Measurements from ENCODE around the gene FOXP1. TPM values are rescaled to one million over a fixed set of nuclear protein-coding genes. Genes with fewer than 3 reads are reported as not detected.

FOXP1 gene
- total RNA-seq, 1 donor: 455 TPM

DNA sequence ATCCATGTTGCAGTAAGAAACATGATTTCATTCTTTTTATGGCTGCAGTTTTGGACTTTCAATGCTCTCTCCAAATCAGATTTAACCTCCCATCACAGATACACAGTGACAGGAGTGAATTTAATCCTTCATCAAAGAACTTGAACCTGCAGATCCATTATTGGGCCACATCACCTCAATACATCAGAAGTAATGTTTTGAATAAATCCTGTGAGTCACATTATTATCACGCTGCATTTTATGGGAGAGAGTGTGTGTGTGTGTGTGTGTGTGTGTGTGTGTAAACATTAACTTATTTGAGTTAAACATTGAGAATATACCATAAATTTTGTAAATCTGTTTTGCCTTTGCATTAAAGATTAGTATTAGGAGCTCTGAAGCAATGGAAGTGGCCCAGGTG is 316.7 kb downstream of the FOXP1 start:
- Histone ChIP-seq H3K27me3 (ENCODE audit: insufficient read depth, low read length) (no peaks in the 10 kb centered on the region), H3K4me3 (ENCODE audit: low read length) (no peak overlapping the region), H3K4me1 (ENCODE audit: insufficient read depth, low read length) (peaks cover 14% of the 10 kb centered on the region), H3K9me3 (ENCODE audit: low read depth, low read length) (no peaks in the 10 kb centered on the region)

DNA sequence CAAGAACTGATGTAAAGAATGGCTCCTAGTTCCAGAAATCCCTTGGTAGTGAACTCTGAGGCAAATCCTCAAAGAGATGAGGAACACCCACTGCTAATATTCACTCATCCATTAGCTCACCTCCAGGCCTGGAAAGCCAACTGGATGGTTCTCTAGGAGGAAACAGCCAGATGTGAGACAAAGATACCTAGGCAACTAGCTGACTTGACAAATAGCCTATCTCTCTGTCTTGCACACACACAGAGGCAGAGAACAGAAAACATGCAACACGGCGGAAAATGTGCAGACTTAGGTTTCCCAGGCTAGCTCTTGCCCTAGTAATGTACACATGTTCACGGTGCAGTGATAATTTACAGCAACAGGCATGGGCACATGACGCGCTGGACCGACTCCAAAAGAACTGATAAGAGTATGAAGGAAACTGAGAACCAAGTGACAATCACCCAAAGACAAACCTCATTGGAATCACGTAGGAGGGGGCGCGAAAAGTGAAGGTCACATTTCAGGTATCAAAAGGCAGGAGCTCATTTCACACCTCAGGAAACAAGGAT is 318.1 kb downstream of the FOXP1 start:
- no peak overlapping the region for H3K4me3 ChIP-seq (ENCODE audit: low read length)
- no peaks in the 10 kb centered on the region for H3K27me3 ChIP-seq (ENCODE audit: insufficient read depth, low read length)
- H3K4me1 ChIP-seq (ENCODE audit: insufficient read depth, low read length): peaks cover 14% of the 10 kb centered on the region
- no peaks in the 10 kb centered on the region for H3K9me3 ChIP-seq (ENCODE audit: low read depth, low read length)

DNA sequence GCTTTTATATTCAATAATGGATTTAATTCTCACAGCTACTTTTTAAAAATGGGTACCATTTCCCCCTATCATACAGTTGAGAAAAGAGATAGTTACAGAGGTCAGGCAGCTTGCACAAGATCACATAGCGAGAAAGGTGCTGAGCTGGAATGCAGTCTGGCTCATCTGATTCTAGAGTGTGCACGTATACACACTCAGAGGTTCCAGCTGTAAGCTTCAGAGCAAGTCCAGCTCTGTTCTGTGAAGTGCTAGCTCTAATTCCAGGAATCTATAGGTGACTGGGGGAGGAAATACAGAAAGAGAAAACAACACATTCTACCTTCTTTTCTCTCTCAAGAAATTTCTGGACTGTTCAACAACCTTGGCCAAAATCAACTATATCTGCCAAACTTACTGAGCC is 318.7 kb downstream of the FOXP1 start:
- Histone ChIP-seq H3K4me3 (ENCODE audit: low read length) (no peak overlapping the region), H3K9me3 (ENCODE audit: low read depth, low read length) (no peaks in the 10 kb centered on the region), H3K27me3 (ENCODE audit: insufficient read depth, low read length) (no peaks in the 10 kb centered on the region), H3K4me1 (ENCODE audit: insufficient read depth, low read length) (peaks cover 8% of the 10 kb centered on the region)

DNA sequence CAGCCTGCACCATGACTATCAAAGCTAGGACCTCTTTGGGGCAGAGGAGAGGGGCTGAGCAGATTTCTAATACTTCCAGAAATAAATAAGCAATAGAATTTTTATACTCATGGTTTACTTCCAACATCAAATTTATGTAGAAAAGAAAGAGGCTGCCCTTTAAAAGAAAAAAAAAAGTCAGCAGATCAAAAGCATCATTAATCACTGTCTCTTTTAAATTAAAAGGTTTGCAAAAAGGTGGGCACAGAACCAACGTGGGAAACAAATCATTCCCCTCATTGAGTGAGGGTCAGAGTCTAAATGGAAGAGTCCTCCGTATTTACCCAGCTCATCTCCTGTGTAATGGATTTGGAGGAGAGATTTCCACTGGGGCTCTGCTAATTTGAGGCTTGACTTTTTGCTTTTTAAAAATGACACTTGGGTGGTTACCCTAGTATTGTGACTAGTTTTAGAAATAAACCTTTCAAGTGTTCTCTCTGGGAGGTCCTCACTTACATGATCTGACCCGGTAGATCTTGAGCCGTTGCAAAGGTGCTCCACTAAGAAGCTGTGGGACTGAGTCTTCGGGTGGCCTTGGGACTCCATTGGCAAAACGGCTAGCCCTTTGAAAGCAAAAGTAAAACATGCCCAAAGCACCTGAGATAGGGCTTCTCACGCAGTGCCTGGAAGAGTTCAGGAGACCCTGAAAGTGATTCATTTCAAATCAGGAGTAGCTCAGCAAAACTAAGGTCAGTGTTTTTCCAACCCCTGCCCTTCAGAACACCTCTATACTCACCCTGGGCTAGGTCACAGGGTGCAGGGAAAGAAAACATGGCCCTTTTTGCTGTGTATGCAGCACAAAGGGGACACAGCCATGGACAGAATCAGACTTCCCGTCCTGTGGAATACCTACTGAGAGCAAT is 320.9 kb downstream of the FOXP1 start:
- H3K4me1 ChIP-seq (ENCODE audit: insufficient read depth, low read length): peaks cover 6% of the 10 kb centered on the region
- H3K4me3 ChIP-seq (ENCODE audit: low read length): no peak overlapping the region
- no peaks in the 10 kb centered on the region for H3K9me3 ChIP-seq (ENCODE audit: low read depth, low read length)
- no peaks in the 10 kb centered on the region for H3K27me3 ChIP-seq (ENCODE audit: insufficient read depth, low read length)

DNA sequence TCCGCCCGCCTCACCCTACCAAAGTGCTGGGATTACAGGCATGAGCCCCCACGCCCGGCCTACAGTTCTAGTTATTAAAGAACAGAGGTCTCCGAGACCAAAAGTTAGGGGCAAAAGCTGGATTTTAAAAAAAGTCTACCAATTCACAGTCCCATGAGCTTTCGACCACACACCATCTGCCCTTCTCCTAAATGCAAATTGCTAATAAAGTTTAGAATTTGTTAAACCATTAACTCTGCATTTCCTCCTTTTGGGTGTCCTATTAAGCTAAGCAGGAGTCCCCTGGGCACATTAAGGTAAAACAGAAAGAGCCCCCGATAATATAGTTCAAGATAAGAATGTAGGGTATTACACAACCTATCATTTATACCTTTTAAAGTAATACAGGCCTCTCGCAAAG is 322.7 kb downstream of the FOXP1 start:
- Histone ChIP-seq H3K4me1 (ENCODE audit: insufficient read depth, low read length) (peaks cover under 1% of the 10 kb centered on the region), H3K9me3 (ENCODE audit: low read depth, low read length) (no peaks in the 10 kb centered on the region), H3K4me3 (ENCODE audit: low read length) (no peak overlapping the region), H3K27me3 (ENCODE audit: insufficient read depth, low read length) (no peaks in the 10 kb centered on the region)

GRCh38 chr3:71258526-71258925 is 325.0 kb downstream of the FOXP1 start:
- H3K9me3 ChIP-seq (ENCODE audit: low read depth, low read length): no peaks in the 10 kb centered on the region
- no peaks in the 10 kb centered on the region for H3K4me1 ChIP-seq (ENCODE audit: insufficient read depth, low read length)
- H3K4me3 ChIP-seq (ENCODE audit: low read length): no peak overlapping the region
- no peaks in the 10 kb centered on the region for H3K27me3 ChIP-seq (ENCODE audit: insufficient read depth, low read length)

- H3K4me3 ChIP-seq (ENCODE audit: low read length): no peak overlapping the region
- H3K27me3 ChIP-seq (ENCODE audit: insufficient read depth, low read length): no peaks in the 10 kb centered on the region
- no peaks in the 10 kb centered on the region for H3K9me3 ChIP-seq (ENCODE audit: low read depth, low read length)
- H3K4me1 ChIP-seq (ENCODE audit: insufficient read depth, low read length): no peaks in the 10 kb centered on the region
Observed at GRCh38 chr3:71258116-71258515, 325.4 kb downstream of the FOXP1 start.

DNA sequence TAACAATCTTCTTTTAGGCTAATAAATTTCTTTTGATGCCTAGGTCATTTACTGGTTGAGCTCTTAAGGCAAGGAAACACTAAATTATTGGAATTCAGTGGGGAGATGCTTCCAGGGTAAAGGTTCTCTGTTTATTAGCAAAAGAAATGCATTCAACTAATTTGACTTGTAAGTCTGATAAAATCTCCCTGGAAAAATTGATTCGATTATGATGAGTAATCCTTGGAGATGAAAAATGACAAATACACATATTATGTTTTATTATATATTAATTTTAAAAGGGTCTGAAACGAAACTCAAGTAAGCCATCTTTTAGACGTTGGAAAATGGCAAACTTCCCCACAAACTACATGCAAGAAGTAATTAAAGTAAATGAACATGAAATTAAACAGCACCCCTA is 328.0 kb downstream of the FOXP1 start:
- Histone ChIP-seq H3K4me3 (ENCODE audit: low read length) (no peak overlapping the region), H3K9me3 (ENCODE audit: low read depth, low read length) (no peaks in the 10 kb centered on the region), H3K27me3 (ENCODE audit: insufficient read depth, low read length) (no peaks in the 10 kb centered on the region), H3K4me1 (ENCODE audit: insufficient read depth, low read length) (peaks cover 3% of the 10 kb centered on the region)

DNA sequence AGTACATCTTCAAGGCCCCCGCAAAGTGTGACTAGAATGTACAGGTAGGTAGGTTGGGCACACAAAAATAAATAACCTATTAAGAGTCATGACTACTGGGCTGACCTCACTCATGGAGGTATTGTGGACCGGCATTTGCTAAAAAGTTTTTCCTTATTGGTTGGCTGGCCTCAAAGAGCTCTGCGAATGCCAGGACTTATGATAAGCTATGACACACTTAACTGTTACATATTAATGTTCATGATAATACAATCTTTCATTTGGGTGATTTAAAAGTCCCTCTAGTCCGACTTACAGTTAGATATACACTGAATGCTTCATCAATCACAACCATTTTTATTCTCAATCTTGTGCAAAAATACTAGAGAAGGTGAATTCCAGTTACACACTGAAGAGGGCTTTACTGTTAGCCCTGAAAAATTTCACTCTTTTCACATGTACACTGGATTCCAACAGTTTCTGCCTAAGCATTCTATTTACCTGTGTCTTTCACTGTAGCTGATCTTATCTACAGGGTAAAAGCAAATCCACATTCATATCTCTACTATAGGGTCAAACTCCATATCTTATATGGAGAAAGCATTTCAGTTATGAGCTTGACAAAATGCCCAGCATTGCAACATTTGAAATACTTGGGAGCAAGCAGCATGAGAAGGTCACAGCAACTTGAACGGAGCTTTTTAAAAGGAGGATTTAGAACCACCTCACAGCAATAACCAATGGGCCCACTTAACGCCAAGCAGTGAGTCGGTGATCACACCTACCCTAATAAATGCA is 329.1 kb downstream of the FOXP1 start:
- Histone ChIP-seq H3K4me1 (ENCODE audit: insufficient read depth, low read length) (peaks cover 7% of the 10 kb centered on the region), H3K4me3 (ENCODE audit: low read length) (no peak overlapping the region), H3K9me3 (ENCODE audit: low read depth, low read length) (no peaks in the 10 kb centered on the region), H3K27me3 (ENCODE audit: insufficient read depth, low read length) (no peaks in the 10 kb centered on the region)

DNA sequence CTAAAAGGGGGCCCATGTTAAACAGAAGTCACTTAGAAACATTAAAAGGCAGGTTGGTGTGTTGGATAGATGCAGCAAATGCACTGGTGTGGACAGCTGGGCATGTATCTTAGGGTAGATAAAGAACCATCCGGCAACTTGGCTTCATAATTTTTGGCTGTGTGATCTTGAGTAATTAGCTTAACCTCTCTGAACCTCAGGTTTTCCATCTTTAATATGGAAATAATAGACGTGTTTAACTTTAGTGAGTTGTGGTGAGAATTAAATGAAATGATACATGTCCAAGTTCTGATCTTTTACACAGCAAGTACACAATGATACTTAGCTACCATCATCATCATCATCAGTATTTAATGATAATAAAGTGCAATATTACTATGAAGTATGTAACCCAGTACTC is 330.4 kb downstream of the FOXP1 start:
- no peak overlapping the region for H3K4me3 ChIP-seq (ENCODE audit: low read length)
- peaks cover 20% of the 10 kb centered on the region for H3K4me1 ChIP-seq (ENCODE audit: insufficient read depth, low read length)
- no peaks in the 10 kb centered on the region for H3K9me3 ChIP-seq (ENCODE audit: low read depth, low read length)
- no peaks in the 10 kb centered on the region for H3K27me3 ChIP-seq (ENCODE audit: insufficient read depth, low read length)

DNA sequence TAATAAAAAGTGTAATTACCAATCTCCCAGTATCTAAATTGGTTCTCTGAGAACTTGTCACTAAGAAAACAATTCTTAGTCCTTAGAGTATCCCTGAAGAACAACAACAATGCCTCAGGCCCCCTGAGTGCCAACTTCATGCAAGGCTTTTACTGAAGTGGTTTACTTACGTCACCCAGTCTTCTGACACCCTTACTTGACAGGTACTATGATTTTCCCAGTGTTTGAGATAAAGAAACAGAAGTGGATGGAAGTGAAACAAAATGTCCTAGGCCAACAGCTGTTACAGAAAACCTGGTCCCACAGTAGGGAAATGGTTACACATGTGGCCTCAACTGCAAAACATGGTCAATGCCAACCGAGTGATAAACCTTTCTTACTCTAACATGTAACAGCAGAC is 331.1 kb downstream of the FOXP1 start:
- no peaks in the 10 kb centered on the region for H3K27me3 ChIP-seq (ENCODE audit: insufficient read depth, low read length)
- H3K9me3 ChIP-seq (ENCODE audit: low read depth, low read length): no peaks in the 10 kb centered on the region
- H3K4me1 ChIP-seq (ENCODE audit: insufficient read depth, low read length): peaks cover 20% of the 10 kb centered on the region
- no peak overlapping the region for H3K4me3 ChIP-seq (ENCODE audit: low read length)

DNA sequence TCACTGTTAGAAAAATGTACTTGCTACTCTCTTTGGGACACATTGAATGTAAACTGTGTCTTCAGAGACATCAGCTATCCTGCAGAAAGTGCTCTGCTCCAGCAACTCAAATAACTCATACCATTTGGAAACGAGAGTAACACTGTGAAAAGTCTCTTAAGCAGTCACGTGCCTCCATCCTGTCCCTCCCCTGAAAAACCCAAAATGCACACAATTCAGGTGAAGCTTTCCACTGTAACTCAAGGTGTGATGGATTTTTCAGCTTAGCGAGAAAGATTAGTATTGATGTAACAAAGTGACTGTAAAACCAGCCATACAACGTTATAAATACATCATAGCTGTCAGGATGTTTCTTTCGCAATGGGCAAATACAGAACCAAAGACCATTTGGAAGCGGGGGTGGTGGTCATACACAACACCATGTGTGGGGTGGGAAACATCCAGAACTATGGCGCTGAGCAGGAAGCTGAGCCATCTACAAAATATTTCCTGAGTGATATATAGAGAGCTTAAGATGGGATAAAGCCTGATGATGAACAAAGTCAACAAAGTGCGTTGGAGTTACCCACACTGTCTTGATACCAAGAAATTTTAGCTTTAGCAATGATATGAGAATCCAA is 332.3 kb downstream of the FOXP1 start:
- Histone ChIP-seq H3K4me1 (ENCODE audit: insufficient read depth, low read length) (peaks cover 20% of the 10 kb centered on the region), H3K9me3 (ENCODE audit: low read depth, low read length) (no peaks in the 10 kb centered on the region), H3K27me3 (ENCODE audit: insufficient read depth, low read length) (no peaks in the 10 kb centered on the region), H3K4me3 (ENCODE audit: low read length) (no peak overlapping the region)

DNA sequence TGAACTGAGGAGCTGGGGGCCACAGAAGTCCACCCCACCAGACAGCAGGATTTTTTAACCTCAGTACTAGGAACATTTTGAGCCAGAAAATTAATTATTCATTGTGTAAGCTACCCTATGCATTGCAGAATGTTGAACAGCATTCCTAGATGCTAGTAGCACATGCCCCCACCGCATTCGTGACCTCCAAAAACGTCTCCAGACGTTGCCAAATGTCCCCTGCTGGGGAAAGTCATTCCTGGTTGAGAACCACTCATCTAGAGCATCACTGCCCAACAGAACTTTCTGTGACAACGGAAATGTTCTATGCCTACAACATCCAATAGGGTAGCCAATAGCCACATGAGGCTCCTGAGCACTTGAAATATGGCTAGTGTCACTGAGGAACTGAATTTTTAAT is 333.5 kb downstream of the FOXP1 start:
- Histone ChIP-seq H3K9me3 (ENCODE audit: low read depth, low read length) (no peaks in the 10 kb centered on the region), H3K4me3 (ENCODE audit: low read length) (no peak overlapping the region), H3K27me3 (ENCODE audit: insufficient read depth, low read length) (no peaks in the 10 kb centered on the region), H3K4me1 (ENCODE audit: insufficient read depth, low read length) (peaks cover 20% of the 10 kb centered on the region)

- Histone ChIP-seq H3K9me3 (ENCODE audit: low read depth, low read length) (no peaks in the 10 kb centered on the region), H3K4me3 (ENCODE audit: low read length) (no peak overlapping the region), H3K27me3 (ENCODE audit: insufficient read depth, low read length) (no peaks in the 10 kb centered on the region), H3K4me1 (ENCODE audit: insufficient read depth, low read length) (peaks cover 19% of the 10 kb centered on the region)
Observed at GRCh38 chr3:71247958-71248335, 335.6 kb downstream of the FOXP1 start.

Data from mononuclear cell (primary cell).